RWPE1 (cell line): Measurements from ENCODE around the gene FCRLA.

Experiments
- CTCF ChIA-PET: fragments of 350-600 bp; sonication (Branson Sonifier 250); formaldehyde crosslinking; extraction: SDS; loops from one replicate; lab custom pipeline; 2021; lab: Yijun Ruan, JAX
- POLR2A ChIA-PET: fragments of 400-600 bp; formaldehyde crosslinking; extraction: SDS; loops from one replicate; lab custom pipeline; 2020; ENCODE audit warnings: antibody characterized with exemption; ENCODE audit not compliant: low non-redundant PET; lab: Yijun Ruan, JAX
- DNase-seq: peaks from one replicate; pipeline ENCODE4 v3.0.0; 2012; ENCODE audit warnings: low spot score
- H3K27ac ChIP-seq: fragments of 450-650 bp; 2 replicates; pipeline ENCODE4 v1.5.1; 2017
- TF ChIP-seq, protein P1 (sequence below): fragments of 450-650 bp; conservative IDR thresholded peaks from 2 replicates; pipeline ENCODE4 v1.5.1; 2017; ENCODE audit warnings: low read depth, mild to moderate bottlenecking

The FCRLA gene

DNA sequence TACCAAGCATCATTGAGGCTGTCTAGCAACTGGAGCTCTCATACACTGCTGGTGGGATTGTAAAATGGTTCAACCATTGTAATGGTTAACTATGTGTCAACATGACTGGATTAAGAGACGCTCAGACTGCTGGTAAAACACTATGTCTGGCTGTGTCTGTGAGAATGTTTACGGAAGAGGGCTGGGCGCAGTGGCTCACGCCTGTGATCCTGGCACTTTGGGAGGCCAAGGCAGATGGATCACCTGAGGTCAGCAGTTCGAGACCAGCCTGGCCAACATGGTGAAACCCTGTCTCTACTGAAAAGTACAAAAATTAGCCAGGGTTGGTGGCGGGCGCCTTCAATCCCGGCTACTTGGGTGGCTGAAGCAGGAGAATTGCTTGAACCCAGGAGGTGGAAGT is 4.8 kb upstream of the FCRLA start:
- H3K27ac ChIP-seq, result no peak overlapping the region
- no peak for DNase-seq
- TF ChIP-seq, protein P1, sequence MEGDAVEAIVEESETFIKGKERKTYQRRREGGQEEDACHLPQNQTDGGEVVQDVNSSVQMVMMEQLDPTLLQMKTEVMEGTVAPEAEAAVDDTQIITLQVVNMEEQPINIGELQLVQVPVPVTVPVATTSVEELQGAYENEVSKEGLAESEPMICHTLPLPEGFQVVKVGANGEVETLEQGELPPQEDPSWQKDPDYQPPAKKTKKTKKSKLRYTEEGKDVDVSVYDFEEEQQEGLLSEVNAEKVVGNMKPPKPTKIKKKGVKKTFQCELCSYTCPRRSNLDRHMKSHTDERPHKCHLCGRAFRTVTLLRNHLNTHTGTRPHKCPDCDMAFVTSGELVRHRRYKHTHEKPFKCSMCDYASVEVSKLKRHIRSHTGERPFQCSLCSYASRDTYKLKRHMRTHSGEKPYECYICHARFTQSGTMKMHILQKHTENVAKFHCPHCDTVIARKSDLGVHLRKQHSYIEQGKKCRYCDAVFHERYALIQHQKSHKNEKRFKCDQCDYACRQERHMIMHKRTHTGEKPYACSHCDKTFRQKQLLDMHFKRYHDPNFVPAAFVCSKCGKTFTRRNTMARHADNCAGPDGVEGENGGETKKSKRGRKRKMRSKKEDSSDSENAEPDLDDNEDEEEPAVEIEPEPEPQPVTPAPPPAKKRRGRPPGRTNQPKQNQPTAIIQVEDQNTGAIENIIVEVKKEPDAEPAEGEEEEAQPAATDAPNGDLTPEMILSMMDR, result no peak
- POLR2A ChIA-PET, result no interaction called here
- CTCF ChIA-PET, result no interaction called here

DNA sequence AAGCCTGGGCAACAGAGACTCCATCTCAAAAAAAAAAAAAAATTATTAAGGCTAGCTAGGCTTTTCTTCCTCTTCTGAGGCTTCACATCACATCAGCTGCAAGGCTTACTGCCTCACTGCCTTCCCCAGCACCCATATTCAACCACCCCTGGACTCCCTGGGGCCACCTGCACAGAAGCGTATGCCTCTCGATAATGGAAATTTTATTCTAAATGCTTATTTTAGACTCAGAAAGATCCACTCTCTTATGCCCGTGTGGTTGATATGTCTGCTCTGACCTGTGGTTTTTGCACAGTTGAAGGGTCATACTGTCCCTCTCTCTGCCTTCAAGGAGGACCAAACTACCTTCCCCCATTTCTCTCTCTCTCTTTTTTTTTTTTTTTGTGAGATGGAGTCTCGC is 1.5 kb upstream of the FCRLA start:
- CTCF ChIA-PET, result no interaction called here
- TF ChIP-seq, protein P1, result no peak
- no peak for DNase-seq
- POLR2A ChIA-PET, result no interaction called here
- no peak overlapping the region for H3K27ac ChIP-seq

DNA sequence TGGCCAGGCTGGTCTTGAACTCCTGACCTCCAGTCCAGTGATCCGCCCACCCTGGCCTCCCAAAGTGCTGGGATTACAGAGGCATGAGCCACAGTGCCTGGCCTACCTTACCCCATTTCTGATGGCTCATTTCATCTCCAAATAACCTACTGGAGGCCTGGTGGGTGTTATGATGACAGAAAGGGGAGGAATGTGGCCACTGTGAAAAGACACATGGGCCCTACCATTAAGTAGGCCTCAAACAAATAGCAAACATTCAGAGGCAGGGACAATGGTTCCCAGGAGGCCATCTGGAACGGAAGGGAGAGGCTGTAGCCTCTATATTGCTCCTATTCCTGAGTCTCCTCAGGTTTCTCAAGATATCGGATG is 932 bp upstream of the FCRLA start:
- peak overlapping the region; percentile 56; the same call in 1 of the 2 replicates for H3K27ac ChIP-seq
- TF ChIP-seq, protein P1, result no peak
- POLR2A ChIA-PET, result no interaction called here
- DNase-seq, result no peak
- CTCF ChIA-PET, result interaction anchor here (0.7 kb wide), 1 partner anchor 15 kb away, joined by 3 read pairs; no protein-coding TSS in a partner anchor

DNA sequence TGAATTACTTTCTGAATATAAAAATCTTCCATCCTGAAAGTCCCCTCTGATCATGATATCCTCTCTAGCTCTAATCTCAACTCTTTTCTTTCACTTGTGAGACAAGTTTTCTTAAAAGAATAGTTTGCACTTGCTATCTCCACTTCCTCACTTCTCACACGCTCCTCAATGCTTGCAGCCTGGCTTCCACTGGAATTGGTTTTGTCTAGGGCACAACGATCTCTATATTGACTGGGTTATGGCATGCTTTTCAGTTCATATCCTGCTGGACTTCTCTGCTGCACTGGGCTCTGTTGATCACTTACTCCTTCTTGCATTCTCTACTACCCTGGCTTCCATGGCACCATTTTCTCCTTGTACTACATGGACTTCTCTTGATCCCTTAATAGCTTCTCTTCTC is 474 bp downstream of the FCRLA start:
- ChIA-PET POLR2A (no interaction called here), CTCF (no interaction called here)
- no peak for DNase-seq
- TF ChIP-seq, protein P1, result no peak
- H3K27ac ChIP-seq, result no peak overlapping the region

DNA sequence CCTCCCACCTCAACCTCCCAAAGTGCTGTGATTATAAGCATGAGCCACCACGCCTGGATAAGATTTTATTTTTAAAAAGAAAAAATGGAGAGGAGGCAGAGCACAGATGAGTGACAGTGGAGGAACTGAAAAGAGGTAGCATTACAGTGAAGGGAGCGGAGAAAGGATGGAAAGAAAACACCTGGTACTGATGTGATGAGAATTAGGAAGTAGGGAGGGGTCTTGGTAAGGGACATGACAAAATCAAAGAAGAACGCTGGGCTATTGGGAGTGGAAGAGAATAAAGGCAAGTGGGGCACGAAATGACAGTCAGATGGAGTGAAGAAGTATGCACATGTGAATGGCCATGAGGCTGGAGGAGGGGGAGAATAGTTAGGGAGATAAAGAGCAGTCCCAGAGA is 2.3 kb downstream of the FCRLA start:
- ChIA-PET POLR2A (no interaction called here), CTCF (no interaction called here)

DNA sequence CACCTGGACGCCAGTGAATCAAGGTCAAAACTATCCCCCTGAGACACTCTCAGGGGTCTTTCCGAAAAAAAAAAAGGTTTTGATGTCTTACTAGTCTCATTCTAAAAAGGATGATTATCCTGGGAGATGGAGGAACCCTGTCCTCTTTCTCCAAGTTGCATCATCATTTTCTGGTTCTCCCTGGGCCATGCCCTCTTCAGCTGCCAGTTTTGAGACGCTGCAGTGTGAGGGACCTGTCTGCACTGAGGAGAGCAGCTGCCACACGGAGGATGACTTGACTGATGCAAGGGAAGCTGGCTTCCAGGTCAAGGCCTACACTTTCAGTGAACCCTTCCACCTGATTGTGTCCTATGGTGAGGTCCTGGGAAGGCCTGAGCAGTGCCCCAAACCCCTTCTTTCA is 3.5 kb downstream of the FCRLA start:
- TF ChIP-seq, protein P1, result no peak
- no peak for DNase-seq
- no peak overlapping the region for H3K27ac ChIP-seq
- CTCF ChIA-PET, result no interaction called here
- POLR2A ChIA-PET, result no interaction called here

More for the DNA sequence above, 2.3 kb downstream of the FCRLA start:
- no peak overlapping the region for H3K27ac ChIP-seq
- TF ChIP-seq, protein P1, result no peak
- DNase-seq, result no peak
